Thymus (tissue), 11 donors: ENCODE data around the gene DMD. TPM values are rescaled to one million over a fixed set of nuclear protein-coding genes. Genes with fewer than 3 reads are reported as not detected.
A peak's percentile ranks its signal among the peaks of the same experiment; 100 is the strongest.

Source experiments
- DNase-seq, 9 donors: peaks; one replicate each; pipeline ENCODE4 v3.0.0-alpha.2; 2013; ENCODE audit warnings: low spot score in 9 of 9, low read depth in 6 of 9, missing footprints in 1 of 9
- H3K27ac ChIP-seq, 2 donors: one replicate each; pipeline ENCODE4 v1.5.1; 2013; ENCODE audit warnings: control low read depth in 1 of 2, low read depth in 1 of 2, low read length in 1 of 2, mild to moderate bottlenecking in 1 of 2, moderate library complexity in 1 of 2
- H3K27me3 ChIP-seq, 2 donors: one replicate each; pipeline ENCODE4 v1.5.1; 2013; ENCODE audit warnings: low read length in 1 of 2; ENCODE audit not compliant: control insufficient read depth in 2 of 2, insufficient read depth in 1 of 2
- H3K36me3 ChIP-seq, 2 donors: one replicate each; pipeline ENCODE4 v1.5.1; 2013; ENCODE audit warnings: low read length in 1 of 2, mild to moderate bottlenecking in 1 of 2, moderate library complexity in 1 of 2; ENCODE audit not compliant: control insufficient read depth in 2 of 2, insufficient read depth in 2 of 2
- H3K4me1 ChIP-seq, 2 donors: one replicate each; pipeline ENCODE4 v1.5.1; 2013; ENCODE audit warnings: low read length in 2 of 2; ENCODE audit not compliant: control insufficient read depth in 2 of 2, insufficient read depth in 2 of 2
- H3K4me3 ChIP-seq, 2 donors: one replicate each; pipeline ENCODE4 v1.5.1; 2013; ENCODE audit warnings: low read length in 2 of 2, control low read depth in 1 of 2, mild to moderate bottlenecking in 1 of 2
- H3K9me3 ChIP-seq, 2 donors: one replicate each; pipeline ENCODE4 v1.5.1; 2013; ENCODE audit warnings: low read length in 1 of 2, mild to moderate bottlenecking in 1 of 2; ENCODE audit not compliant: control insufficient read depth in 2 of 2, insufficient read depth in 1 of 2
- WGBS: extraction: QIAGEN DNeasy Blood & Tissue Kit; methylation state at CpG from one replicate; pipeline ENCODE4 v1.1.7; 2013; 5-methylcytosine and 5-hydroxymethylcytosine counted together
- polyA plus RNA-seq: library from polyadenylated mRNA; stranded (reverse); fragments of 200-250 nt; gene quantifications from one replicate; pipeline ENCODE4 v1.2.3, GENCODE V29; 2013
- total RNA-seq: library from RNA; stranded (reverse); fragments of 120-200 nt; gene quantifications from one replicate; pipeline ENCODE4 v1.2.4, GENCODE V29; 2013
- donor health status: healthy.

Gene DMD
- total and polyA plus RNA-seq, 2 donors = 4.7 to 5.7 TPM

GRCh38 chrX:31232506-31232905 is 1978.8 kb downstream of the DMD start:
- no peaks in the 10 kb centered on the region for H3K4me1 ChIP-seq
- no peaks in the 10 kb centered on the region for H3K36me3 ChIP-seq
- WGBS = 78% methylated on average over 3 of the region's 3 CpGs
- no peak overlapping the region for H3K4me3 ChIP-seq
- no peak for DNase-seq
- H3K27me3 ChIP-seq = no peaks in the 10 kb centered on the region
- H3K27ac ChIP-seq = no peak overlapping the region
- H3K9me3 ChIP-seq = no peaks in the 10 kb centered on the region

GRCh38 chrX:31228909-31229308 is 1982.4 kb downstream of the DMD start:
- DNase-seq = peak in 1 of 9 donors; percentile 12
- H3K36me3 ChIP-seq = no peaks in the 10 kb centered on the region
- peak overlapping the region in 1 of 2 donors; percentile 35 for H3K27ac ChIP-seq
- 36% methylated on average over 2 of the region's 2 CpGs for WGBS
- H3K4me1 ChIP-seq = no peaks in the 10 kb centered on the region
- no peaks in the 10 kb centered on the region for H3K9me3 ChIP-seq
- no peaks in the 10 kb centered on the region for H3K27me3 ChIP-seq
- no peak overlapping the region for H3K4me3 ChIP-seq

GRCh38 chrX:31228415-31228832 is 1982.9 kb downstream of the DMD start:
- 95% methylated on average over 6 of the region's 6 CpGs for WGBS
- Histone ChIP-seq H3K4me3 (no peak overlapping the region), H3K27ac (peak overlapping the region in 1 of 2 donors; percentile 35), H3K9me3 (no peaks in the 10 kb centered on the region), H3K27me3 (no peaks in the 10 kb centered on the region), H3K4me1 (no peaks in the 10 kb centered on the region), H3K36me3 (no peaks in the 10 kb centered on the region)
- DNase-seq = no peak

DNA sequence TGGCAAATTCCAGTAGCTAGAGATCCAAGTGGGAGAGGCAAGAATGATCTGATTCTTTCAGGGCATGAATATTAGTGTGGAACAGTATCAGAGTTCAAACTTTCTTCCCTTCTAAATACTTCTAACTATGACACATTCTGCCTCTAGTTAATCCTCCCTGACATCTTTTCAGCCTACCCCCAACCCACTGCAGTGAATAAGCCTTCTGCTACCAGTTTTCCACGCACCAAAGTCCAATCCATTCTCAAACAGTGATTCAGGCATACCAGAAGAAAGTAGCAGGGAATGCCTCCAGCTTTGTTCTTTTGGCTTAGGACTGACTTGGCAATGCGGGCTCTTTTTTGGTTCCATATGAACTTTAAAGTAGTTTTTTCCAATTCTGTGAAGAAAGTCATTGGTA is 1984.1 kb downstream of the DMD start:
- no peak for DNase-seq
- WGBS = 96% methylated on average over 2 of the region's 2 CpGs
- Histone ChIP-seq H3K27ac (no peak overlapping the region), H3K4me3 (no peak overlapping the region), H3K9me3 (no peaks in the 10 kb centered on the region), H3K4me1 (no peaks in the 10 kb centered on the region), H3K27me3 (no peaks in the 10 kb centered on the region), H3K36me3 (no peaks in the 10 kb centered on the region)

DNA sequence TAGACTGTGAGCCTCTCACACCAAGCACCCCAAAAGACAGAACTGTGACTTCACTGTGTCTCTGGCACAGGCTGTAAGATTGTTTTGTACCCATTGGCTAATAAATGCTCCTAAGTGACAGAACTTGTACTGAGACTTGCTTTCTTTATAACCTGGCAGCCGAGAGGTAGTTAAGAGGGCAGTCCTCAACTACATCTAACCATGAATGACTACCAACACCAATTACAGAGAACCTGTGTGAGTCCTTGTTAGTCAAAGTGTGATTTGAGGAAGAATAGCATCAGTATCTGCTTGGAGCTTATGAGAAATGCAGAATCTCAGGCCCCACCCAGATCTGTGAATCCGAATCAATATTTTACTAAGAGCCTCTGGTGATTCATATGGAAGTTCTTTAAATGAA is 1985.5 kb downstream of the DMD start:
- no peak overlapping the region for H3K27ac ChIP-seq
- WGBS = 94% methylated on average over 2 of the region's 2 CpGs
- H3K4me3 ChIP-seq = no peak overlapping the region
- H3K9me3 ChIP-seq = no peaks in the 10 kb centered on the region
- H3K27me3 ChIP-seq = no peaks in the 10 kb centered on the region
- no peaks in the 10 kb centered on the region for H3K36me3 ChIP-seq
- H3K4me1 ChIP-seq = no peaks in the 10 kb centered on the region
- no peak for DNase-seq

- no peak overlapping the region for H3K27ac ChIP-seq
- 94% methylated on average over 5 of the region's 5 CpGs for WGBS
These were observed 1986.9 kb downstream of the DMD start for GRCh38 chrX:31224381-31225012.

GRCh38 chrX:31223817-31224216 is 1987.5 kb downstream of the DMD start:
- DNase-seq = no peak
- H3K9me3 ChIP-seq = no peaks in the 10 kb centered on the region
- H3K4me1 ChIP-seq = no peaks in the 10 kb centered on the region
- H3K36me3 ChIP-seq = no peaks in the 10 kb centered on the region
- H3K27me3 ChIP-seq = no peaks in the 10 kb centered on the region
- no peak overlapping the region for H3K4me3 ChIP-seq
- H3K27ac ChIP-seq = no peak overlapping the region
- WGBS = 63% methylated on average over 3 of the region's 3 CpGs

More at GRCh38 chrX:31224381-31225012, 1986.9 kb downstream of the DMD start:
- Histone ChIP-seq H3K4me1 (no peaks in the 10 kb centered on the region), H3K27me3 (no peaks in the 10 kb centered on the region), H3K36me3 (no peaks in the 10 kb centered on the region), H3K9me3 (no peaks in the 10 kb centered on the region), H3K4me3 (no peak overlapping the region)
- DNase-seq = no peak

DNA sequence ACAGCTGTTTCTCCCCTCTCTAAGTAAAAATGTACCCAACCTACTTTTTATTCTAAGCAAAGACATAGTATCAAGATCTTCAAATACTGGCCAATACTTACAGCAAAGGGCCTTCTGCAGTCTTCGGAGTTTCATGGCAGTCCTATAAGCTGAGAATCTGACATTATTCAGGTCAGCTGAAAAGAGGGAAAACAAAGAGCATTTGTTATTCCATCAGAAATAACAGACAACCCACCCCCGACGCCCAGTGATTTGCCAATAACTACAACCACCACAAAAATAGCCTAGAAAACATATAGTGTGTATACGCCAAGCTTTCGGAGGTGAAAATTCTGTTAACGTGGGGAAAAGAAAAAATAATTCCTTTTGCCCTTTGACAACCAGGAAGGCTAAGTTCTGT is 1988.4 kb downstream of the DMD start:
- no peak for DNase-seq
- H3K36me3 ChIP-seq = no peaks in the 10 kb centered on the region
- no peak overlapping the region for H3K4me3 ChIP-seq
- 98% methylated on average over 6 of the region's 6 CpGs for WGBS
- H3K27ac ChIP-seq = no peak overlapping the region
- H3K9me3 ChIP-seq = no peaks in the 10 kb centered on the region
- H3K27me3 ChIP-seq = no peaks in the 10 kb centered on the region
- no peaks in the 10 kb centered on the region for H3K4me1 ChIP-seq

- H3K27ac ChIP-seq = no peak overlapping the region
- no peaks in the 10 kb centered on the region for H3K9me3 ChIP-seq
- no peaks in the 10 kb centered on the region for H3K4me1 ChIP-seq
- no peaks in the 10 kb centered on the region for H3K36me3 ChIP-seq
- H3K27me3 ChIP-seq = no peaks in the 10 kb centered on the region
- no peak overlapping the region for H3K4me3 ChIP-seq
- DNase-seq = no peak
- 79% methylated on average over 6 of the region's 6 CpGs for WGBS
These were observed 1992.2 kb downstream of the DMD start for GRCh38 chrX:31219174-31219573.
